Measurements from ENCODE around the gene CACNA1I.

Gene CACNA1I

DNA sequence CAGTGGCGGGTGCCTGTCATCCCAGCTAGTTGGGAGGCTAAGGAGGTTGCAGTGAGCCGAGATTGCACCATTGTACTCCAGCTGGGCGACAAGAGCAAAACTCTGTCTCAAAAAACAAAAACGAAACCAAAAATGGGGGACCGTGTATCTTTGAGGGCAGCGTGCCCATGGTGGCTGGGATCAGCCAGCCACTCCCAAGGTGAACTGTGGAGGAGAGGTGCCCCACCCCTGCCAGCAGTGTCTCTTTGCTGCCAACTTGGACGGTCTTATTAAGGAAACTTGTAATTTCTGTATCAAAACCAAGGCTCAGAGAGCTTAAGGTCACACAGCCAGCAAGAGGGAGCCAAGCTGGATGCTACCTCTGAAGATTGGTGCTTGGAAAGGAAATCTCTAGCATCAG lies 147.7 kb downstream of the CACNA1I start:
- DNase-seq (ENCODE audit: low read depth), result no peak
- TF ChIP-seq CTCF (IDR thresholded peaks at IDR 0.05; ENCODE audit: control insufficient read depth, extremely low read depth, insufficient read depth), result no peak
- H3K4me3 ChIP-seq (ENCODE audit: low read depth, low read length), result no peak overlapping the region

- DNase-seq (ENCODE audit: low read depth), result no peak
- no peak for TF ChIP-seq CTCF (IDR thresholded peaks at IDR 0.05; ENCODE audit: control insufficient read depth, extremely low read depth, insufficient read depth)
- no peak overlapping the region for H3K4me3 ChIP-seq (ENCODE audit: low read depth, low read length)
These were observed 148.4 kb downstream of the CACNA1I start for GRCh38 chr22:39718921-39719475.

- no peak for DNase-seq (ENCODE audit: low read depth)
- no peak overlapping the region for H3K4me3 ChIP-seq (ENCODE audit: low read depth, low read length)
- no peak for TF ChIP-seq CTCF (IDR thresholded peaks at IDR 0.05; ENCODE audit: control insufficient read depth, extremely low read depth, insufficient read depth)
These were observed 149.3 kb downstream of the CACNA1I start for GRCh38 chr22:39719559-39720450.

DNA sequence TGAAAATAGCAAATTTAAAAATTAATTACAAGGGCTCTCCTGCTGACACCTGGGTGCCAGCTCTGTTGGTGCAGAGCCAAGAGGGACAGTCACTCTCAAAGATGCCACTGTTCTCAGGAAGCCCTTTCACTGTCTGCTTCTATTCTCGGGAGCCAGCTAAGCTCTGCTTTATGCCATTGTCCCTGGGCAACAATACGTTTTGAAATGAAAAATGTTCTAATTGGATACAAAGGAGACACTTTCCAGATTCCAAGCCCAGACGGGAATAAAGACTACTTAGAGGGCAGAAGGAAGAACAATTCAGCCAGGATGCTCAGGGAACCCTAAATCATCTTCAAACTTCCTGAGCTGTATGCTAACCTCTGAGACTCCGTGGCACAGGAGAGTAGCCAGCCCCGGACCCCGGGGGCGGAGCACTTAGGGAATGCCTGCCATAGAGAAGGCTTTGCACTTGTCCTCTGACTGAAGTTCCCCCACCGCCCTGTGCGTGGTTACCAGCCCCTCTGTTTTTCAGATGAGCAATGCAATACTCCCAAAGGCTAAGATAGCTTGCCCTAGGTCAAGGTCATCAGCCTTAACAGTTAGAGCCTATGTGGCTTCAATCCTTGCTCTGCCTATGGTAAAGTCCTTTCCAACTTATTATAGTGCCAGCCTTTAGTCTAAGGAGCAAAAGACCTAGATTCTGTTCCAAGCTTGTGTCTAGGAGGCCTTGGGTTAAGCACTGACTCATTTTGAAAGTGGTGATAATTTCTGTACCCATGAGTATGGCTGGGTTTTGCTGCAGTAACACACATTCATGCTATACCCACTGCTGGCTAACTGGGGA lies 150.9 kb downstream of the CACNA1I start:
- TF ChIP-seq CTCF (IDR thresholded peaks at IDR 0.05; ENCODE audit: control insufficient read depth, extremely low read depth, insufficient read depth), result no peak
- DNase-seq (ENCODE audit: low read depth), result no peak
- H3K4me3 ChIP-seq (ENCODE audit: low read depth, low read length), result no peak overlapping the region

- DNase-seq (ENCODE audit: low read depth), result no peak
- no peak for TF ChIP-seq CTCF (IDR thresholded peaks at IDR 0.05; ENCODE audit: control insufficient read depth, extremely low read depth, insufficient read depth)
- H3K4me3 ChIP-seq (ENCODE audit: low read depth, low read length), result no peak overlapping the region
These were observed 151.4 kb downstream of the CACNA1I start for GRCh38 chr22:39722032-39722325.

- H3K4me3 ChIP-seq (ENCODE audit: low read depth, low read length), result no peak overlapping the region
- TF ChIP-seq CTCF (IDR thresholded peaks at IDR 0.05; ENCODE audit: control insufficient read depth, extremely low read depth, insufficient read depth), result no peak
- no peak for DNase-seq (ENCODE audit: low read depth)
These were observed 151.9 kb downstream of the CACNA1I start for GRCh38 chr22:39722501-39722900.

Data from LNCaP clone FGC (cell line).